ENCODE measurements around the gene WAC.

Gene WAC

GRCh38 chr10:28587270-28587969 is 54.5 kb downstream of the WAC start:
- no peak for DNase-seq (ENCODE audit: low spot score)
- no peak for TF ChIP-seq CTCF (IDR thresholded peaks at IDR 0.05; ENCODE audit: borderline replicate concordance, control extremely low read depth, extremely low read depth, insufficient read depth, missing control alignments)
- in situ Hi-C loops (cut with MboI; ENCODE audit: low sequenced_read_pairs, unreplicated experiment) = no loop called here

DNA sequence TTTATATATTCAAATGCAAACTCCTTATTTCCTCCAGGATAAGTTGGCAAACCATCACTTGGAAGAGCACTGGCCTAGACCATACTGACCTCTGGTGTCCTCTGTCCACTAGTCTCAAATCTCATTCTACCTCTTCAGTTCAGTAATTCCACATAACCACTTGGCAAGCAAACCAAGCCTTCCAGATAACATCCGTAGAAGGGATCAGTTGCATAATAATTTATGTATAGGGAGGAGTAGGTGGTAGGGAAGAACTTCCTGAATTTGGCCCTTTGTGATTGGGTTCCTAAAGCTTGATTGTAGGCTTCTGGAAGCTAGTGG is 55.0 kb downstream of the WAC start:
- no peak for DNase-seq (ENCODE audit: low spot score)
- no peak for TF ChIP-seq CTCF (IDR thresholded peaks at IDR 0.05; ENCODE audit: borderline replicate concordance, control extremely low read depth, extremely low read depth, insufficient read depth, missing control alignments)
- in situ Hi-C loops (cut with MboI; ENCODE audit: low sequenced_read_pairs, unreplicated experiment) = no loop called here

GRCh38 chr10:28592953-28593352 is 60.0 kb downstream of the WAC start:
- in situ Hi-C loops (cut with MboI; ENCODE audit: low sequenced_read_pairs, unreplicated experiment) = no loop called here
- DNase-seq (ENCODE audit: low spot score) = no peak
- TF ChIP-seq CTCF (IDR thresholded peaks at IDR 0.05; ENCODE audit: borderline replicate concordance, control extremely low read depth, extremely low read depth, insufficient read depth, missing control alignments) = no peak

DNA sequence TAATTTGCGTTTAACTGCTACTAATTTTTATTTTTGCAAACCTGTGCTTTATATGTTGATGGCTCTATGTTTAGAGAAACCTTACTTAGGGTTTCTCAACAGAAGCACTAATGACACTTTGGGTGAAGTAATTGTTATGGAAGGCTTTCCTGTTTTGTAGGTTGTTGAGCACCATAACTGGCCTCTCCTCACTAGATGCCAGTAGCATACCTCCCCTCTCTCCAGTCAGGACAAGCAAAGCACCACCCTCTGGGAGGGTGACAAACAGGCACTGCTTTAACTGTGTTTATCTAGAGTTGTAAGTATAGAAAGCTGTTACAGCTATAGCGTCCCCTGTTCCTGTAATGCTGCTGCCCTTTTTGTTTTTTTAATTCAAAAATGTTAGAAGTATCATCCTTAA is 60.9 kb downstream of the WAC start:
- no peak for DNase-seq (ENCODE audit: low spot score)
- in situ Hi-C loops (cut with MboI; ENCODE audit: low sequenced_read_pairs, unreplicated experiment) = no loop called here
- TF ChIP-seq CTCF (IDR thresholded peaks at IDR 0.05; ENCODE audit: borderline replicate concordance, control extremely low read depth, extremely low read depth, insufficient read depth, missing control alignments) = no peak

GRCh38 chr10:28594406-28594805 is 61.5 kb downstream of the WAC start:
- DNase-seq (ENCODE audit: low spot score) = no peak
- in situ Hi-C loops (cut with MboI; ENCODE audit: low sequenced_read_pairs, unreplicated experiment) = no loop called here
- TF ChIP-seq CTCF (IDR thresholded peaks at IDR 0.05; ENCODE audit: borderline replicate concordance, control extremely low read depth, extremely low read depth, insufficient read depth, missing control alignments) = no peak

DNA sequence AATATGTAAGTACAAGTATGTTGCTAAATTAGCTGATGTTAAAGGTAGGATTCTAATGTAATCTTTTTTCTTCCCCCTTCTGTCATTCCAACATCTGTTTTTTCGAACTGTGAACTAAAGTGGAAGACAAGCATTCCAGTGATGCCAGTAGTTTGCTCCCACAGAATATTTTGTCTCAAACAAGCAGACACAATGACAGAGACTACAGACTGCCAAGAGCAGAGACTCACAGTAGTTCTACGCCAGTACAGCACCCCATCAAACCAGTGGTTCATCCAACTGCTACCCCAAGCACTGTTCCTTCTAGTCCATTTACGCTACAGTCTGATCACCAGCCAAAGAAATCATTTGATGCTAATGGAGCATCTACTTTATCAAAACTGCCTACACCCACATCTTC is 62.7 kb downstream of the WAC start:
- TF ChIP-seq CTCF (IDR thresholded peaks at IDR 0.05; ENCODE audit: borderline replicate concordance, control extremely low read depth, extremely low read depth, insufficient read depth, missing control alignments) = no peak
- in situ Hi-C loops (cut with MboI; ENCODE audit: low sequenced_read_pairs, unreplicated experiment) = no loop called here
- no peak for DNase-seq (ENCODE audit: low spot score)
